ENCODE data around the gene SLC35B3. TPM values are rescaled to one million over a fixed set of nuclear protein-coding genes. Genes with fewer than 3 reads are reported as not detected.
"Not testable (repeated sequence)": the region's sequence is repeated elsewhere in the genome, so short reads cannot be mapped to it uniquely, and the experiment has no call there.

Gene SLC35B3
- polyA plus RNA-seq, 1 donor = 30.1 TPM

DNA sequence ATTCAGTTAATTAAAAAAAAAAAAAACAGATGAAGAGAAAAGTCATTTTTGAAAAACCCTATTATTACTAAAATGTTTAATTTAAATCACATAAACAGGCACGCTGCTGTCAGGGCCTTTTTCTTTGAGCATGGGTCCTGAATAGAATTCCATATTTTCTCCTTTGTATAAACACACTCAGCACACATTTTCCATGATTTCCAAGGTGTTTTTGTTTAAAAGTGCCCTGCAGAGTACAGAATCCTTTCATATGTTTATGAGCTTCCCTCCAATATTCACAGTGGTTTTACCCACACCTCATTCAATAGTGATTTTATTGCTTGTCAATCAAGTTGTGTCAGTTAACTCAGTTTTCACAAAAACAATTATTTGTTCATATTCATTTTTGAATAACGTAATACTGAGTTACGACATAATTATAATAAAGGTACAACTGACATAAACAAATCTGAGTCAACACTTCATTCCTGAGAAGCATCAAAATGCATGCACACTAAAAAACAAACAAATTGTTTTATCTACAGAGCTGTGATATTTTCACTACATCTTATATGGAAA, 15.2 kb downstream of the SLC35B3 start:
- Histone ChIP-seq H3K27me3 (ENCODE audit: control insufficient read depth, insufficient read depth, low read length) (no peaks in the 10 kb centered on the region), H3K9me3 (ENCODE audit: control insufficient read depth, low read depth, low read length) (no peaks in the 10 kb centered on the region), H3K4me3 (ENCODE audit: low read length) (no peak overlapping the region), H3K4me1 (ENCODE audit: control insufficient read depth, insufficient read depth, low read length) (no peaks in the 10 kb centered on the region), H3K36me3 (ENCODE audit: control insufficient read depth, insufficient read depth, low read length) (peaks cover 28% of the 10 kb centered on the region), H3K27ac (ENCODE audit: low read length) (no peak overlapping the region)
- DNase-seq = no peak
- 100% methylated on average over 2 of the region's 3 CpGs for WGBS (ENCODE audit: insufficient coverage, low lambda C conversion rate)

DNA sequence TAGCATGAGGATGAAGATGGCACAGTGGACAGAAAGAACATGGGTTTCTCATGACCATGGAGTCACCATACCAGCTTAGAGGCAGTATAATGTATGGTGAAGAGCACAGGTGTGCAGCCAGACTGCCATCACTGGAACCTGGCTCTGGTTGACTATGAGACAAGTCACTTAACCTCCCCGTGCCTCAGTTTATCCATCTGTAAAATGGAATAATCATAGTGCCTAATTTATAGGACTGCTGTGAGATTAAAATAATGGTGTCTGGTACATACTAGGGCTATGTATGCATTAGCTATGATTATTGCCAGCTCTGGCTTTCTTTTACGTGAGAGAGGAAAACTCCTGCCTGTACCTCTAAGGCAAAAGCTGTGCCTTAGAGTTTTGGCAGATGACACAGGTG, 19.4 kb downstream of the SLC35B3 start:
- H3K4me3 ChIP-seq (ENCODE audit: low read length) = no peak overlapping the region
- peaks cover 41% of the 10 kb centered on the region for H3K36me3 ChIP-seq (ENCODE audit: control insufficient read depth, insufficient read depth, low read length)
- no peaks in the 10 kb centered on the region for H3K27me3 ChIP-seq (ENCODE audit: control insufficient read depth, insufficient read depth, low read length)
- WGBS (ENCODE audit: insufficient coverage, low lambda C conversion rate) = no CpG with 5 or more reads among the region's 2 CpGs
- H3K9me3 ChIP-seq (ENCODE audit: control insufficient read depth, low read depth, low read length) = no peaks in the 10 kb centered on the region
- H3K4me1 ChIP-seq (ENCODE audit: control insufficient read depth, insufficient read depth, low read length) = no peaks in the 10 kb centered on the region
- DNase-seq = no peak
- H3K27ac ChIP-seq (ENCODE audit: low read length) = no peak overlapping the region

DNA sequence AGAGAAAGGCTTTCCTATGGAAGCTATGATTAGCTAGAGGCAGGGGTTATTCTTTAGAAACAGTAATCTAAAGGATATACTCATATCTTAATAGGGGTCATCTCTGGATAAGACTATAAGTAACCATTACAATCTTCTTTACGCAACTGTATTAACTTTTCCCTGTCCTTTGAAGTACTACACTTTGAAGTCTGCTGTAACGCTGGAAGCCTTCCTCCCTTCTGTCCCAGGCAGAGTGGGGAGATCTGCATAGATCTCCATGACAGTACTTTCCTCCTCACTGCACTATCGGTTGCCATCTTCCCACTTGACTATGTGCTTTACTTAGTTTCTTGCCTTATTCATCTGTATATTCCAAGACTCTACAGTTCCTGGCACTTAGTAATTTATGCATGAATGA, 20.1 kb downstream of the SLC35B3 start:
- Histone ChIP-seq H3K9me3 (ENCODE audit: control insufficient read depth, low read depth, low read length) (no peaks in the 10 kb centered on the region), H3K36me3 (ENCODE audit: control insufficient read depth, insufficient read depth, low read length) (peaks cover 41% of the 10 kb centered on the region), H3K4me3 (ENCODE audit: low read length) (no peak overlapping the region), H3K4me1 (ENCODE audit: control insufficient read depth, insufficient read depth, low read length) (no peaks in the 10 kb centered on the region), H3K27me3 (ENCODE audit: control insufficient read depth, insufficient read depth, low read length) (no peaks in the 10 kb centered on the region), H3K27ac (ENCODE audit: low read length) (no peak overlapping the region)
- WGBS (ENCODE audit: insufficient coverage, low lambda C conversion rate) = no CpG with 5 or more reads among the region's 3 CpGs
- no peak for DNase-seq

DNA sequence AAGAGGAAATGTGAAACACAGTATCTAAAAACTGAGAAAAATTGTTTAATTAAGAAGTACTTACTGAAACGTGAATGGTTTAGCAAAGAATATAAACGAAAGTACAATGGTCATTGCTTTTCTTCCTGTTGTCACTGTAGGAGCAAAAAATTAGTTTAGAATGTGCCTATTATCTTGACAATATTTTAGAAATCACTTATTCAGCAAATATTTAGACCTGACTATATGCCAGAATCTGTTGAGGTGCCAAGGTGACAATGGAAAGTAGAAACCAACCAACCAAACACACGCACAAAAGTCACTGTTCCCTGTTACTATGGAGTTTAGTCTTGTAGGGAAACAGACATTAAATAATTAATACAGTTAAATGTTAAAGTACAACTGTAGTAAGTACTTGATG, 20.5 kb downstream of the SLC35B3 start:
- no peaks in the 10 kb centered on the region for H3K9me3 ChIP-seq (ENCODE audit: control insufficient read depth, low read depth, low read length)
- no peaks in the 10 kb centered on the region for H3K4me1 ChIP-seq (ENCODE audit: control insufficient read depth, insufficient read depth, low read length)
- no peaks in the 10 kb centered on the region for H3K27me3 ChIP-seq (ENCODE audit: control insufficient read depth, insufficient read depth, low read length)
- H3K36me3 ChIP-seq (ENCODE audit: control insufficient read depth, insufficient read depth, low read length) = peaks cover 46% of the 10 kb centered on the region
- WGBS (ENCODE audit: insufficient coverage, low lambda C conversion rate) = 100% methylated on average over 1 of the region's 3 CpGs
- DNase-seq = no peak
- H3K4me3 ChIP-seq (ENCODE audit: low read length) = no peak overlapping the region
- no peak overlapping the region for H3K27ac ChIP-seq (ENCODE audit: low read length)

DNA sequence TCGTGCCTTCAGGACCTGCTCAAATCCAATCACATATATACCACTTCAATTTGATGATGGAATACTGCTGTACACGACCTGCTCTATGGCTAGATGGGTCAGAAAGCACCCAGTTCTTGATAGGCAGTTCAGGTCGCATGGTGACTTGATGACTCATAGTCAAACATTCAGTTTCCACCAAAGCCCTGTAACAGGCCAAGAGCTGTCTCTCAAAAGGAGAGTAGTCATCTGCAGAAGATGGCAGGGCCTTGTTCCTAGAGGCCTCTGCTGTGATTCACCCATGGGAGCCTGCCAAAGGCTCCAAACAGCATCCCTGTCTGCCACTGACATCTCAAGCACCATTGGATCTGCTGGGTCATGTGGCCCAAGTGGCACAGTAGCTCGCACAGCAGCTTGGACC, 29.4 kb downstream of the SLC35B3 start:
- H3K27me3 ChIP-seq (ENCODE audit: control insufficient read depth, insufficient read depth, low read length); H3K27ac ChIP-seq (ENCODE audit: low read length); DNase-seq; H3K9me3 ChIP-seq (ENCODE audit: control insufficient read depth, low read depth, low read length); H3K4me1 ChIP-seq (ENCODE audit: control insufficient read depth, insufficient read depth, low read length); H3K4me3 ChIP-seq (ENCODE audit: low read length): not testable (repeated sequence)
- no CpG with 5 or more reads among the region's 4 CpGs for WGBS (ENCODE audit: insufficient coverage, low lambda C conversion rate)
- H3K36me3 ChIP-seq (ENCODE audit: control insufficient read depth, insufficient read depth, low read length) = peaks cover 11% of the 10 kb centered on the region

DNA sequence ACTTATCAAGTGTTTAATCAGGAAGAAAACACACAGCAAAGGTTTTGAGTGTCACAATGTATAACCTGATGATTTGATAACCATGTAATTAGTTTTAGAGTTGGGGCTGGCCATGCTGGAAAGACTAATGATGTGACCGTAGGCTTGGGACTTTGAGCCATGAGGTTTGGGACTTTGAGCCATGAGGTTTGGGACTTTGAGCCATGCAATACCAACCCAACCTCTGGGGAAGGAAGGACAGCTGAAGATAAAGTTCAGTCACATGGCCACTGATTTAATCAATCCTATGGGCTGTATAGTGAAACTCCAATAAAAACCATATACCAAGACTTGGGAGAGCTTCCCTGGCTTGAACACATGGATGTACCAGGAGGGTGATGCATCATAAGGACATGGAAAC, 32.8 kb downstream of the SLC35B3 start:
- WGBS (ENCODE audit: insufficient coverage, low lambda C conversion rate) = no CpG with 5 or more reads among the region's 1 CpG
- no peaks in the 10 kb centered on the region for H3K9me3 ChIP-seq (ENCODE audit: control insufficient read depth, low read depth, low read length)
- H3K27me3 ChIP-seq (ENCODE audit: control insufficient read depth, insufficient read depth, low read length) = no peaks in the 10 kb centered on the region
- no peak overlapping the region for H3K27ac ChIP-seq (ENCODE audit: low read length)
- no peaks in the 10 kb centered on the region for H3K4me1 ChIP-seq (ENCODE audit: control insufficient read depth, insufficient read depth, low read length)
- no peak overlapping the region for H3K4me3 ChIP-seq (ENCODE audit: low read length)
- H3K36me3 ChIP-seq (ENCODE audit: control insufficient read depth, insufficient read depth, low read length) = no peaks in the 10 kb centered on the region
- no peak for DNase-seq

DNA sequence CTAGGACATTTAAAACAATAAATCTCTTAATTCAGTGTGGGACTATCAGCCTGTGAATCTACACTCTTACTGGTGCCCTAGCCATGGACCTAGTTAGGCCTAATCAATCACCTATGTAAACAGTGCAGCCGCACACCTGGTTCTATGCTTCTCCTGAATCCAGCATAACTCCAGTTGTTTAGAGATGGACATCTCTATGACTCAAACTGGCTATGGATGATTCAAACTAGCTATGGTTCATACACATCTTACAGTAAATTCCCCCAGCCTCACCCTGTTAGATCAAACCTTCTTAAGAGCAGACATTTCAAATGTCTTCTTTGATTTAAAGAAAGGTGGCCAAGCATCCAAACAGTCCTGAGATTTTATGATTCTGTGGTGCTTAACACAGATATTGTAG, 34.7 kb downstream of the SLC35B3 start:
- no peaks in the 10 kb centered on the region for H3K36me3 ChIP-seq (ENCODE audit: control insufficient read depth, insufficient read depth, low read length)
- no peak for DNase-seq
- H3K4me1 ChIP-seq (ENCODE audit: control insufficient read depth, insufficient read depth, low read length) = no peaks in the 10 kb centered on the region
- no peak overlapping the region for H3K27ac ChIP-seq (ENCODE audit: low read length)
- WGBS (ENCODE audit: insufficient coverage, low lambda C conversion rate) = 14% methylated on average over 1 of the region's 1 CpG
- no peaks in the 10 kb centered on the region for H3K27me3 ChIP-seq (ENCODE audit: control insufficient read depth, insufficient read depth, low read length)
- H3K4me3 ChIP-seq (ENCODE audit: low read length) = no peak overlapping the region
- no peaks in the 10 kb centered on the region for H3K9me3 ChIP-seq (ENCODE audit: control insufficient read depth, low read depth, low read length)

DNA sequence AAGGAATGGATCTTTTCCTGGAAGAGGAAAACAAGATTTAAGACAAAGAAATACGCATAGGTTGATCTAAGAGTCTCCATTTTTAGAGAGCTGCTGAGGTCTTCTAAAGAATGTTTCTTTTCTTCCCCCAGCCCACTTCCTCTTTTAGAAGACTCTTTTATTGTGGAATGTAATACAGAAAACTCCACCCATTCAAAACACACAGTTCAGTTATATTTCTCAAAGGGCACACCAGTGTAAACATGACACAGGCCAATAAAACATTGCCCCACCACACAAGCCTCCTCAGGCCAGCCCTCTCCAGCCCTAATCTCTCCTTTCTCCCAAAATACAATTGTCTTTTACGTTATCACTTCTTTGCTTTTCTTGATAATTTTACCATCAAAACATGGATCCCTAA, 42.8 kb downstream of the SLC35B3 start:
- DNase-seq = peak; percentile 9 to 25
- no peaks in the 10 kb centered on the region for H3K4me1 ChIP-seq (ENCODE audit: control insufficient read depth, insufficient read depth, low read length)
- H3K9me3 ChIP-seq (ENCODE audit: control insufficient read depth, low read depth, low read length) = no peaks in the 10 kb centered on the region
- H3K27me3 ChIP-seq (ENCODE audit: control insufficient read depth, insufficient read depth, low read length) = no peaks in the 10 kb centered on the region
- H3K36me3 ChIP-seq (ENCODE audit: control insufficient read depth, insufficient read depth, low read length) = no peaks in the 10 kb centered on the region
- WGBS (ENCODE audit: insufficient coverage, low lambda C conversion rate) = 33% methylated on average over 1 of the region's 2 CpGs
- no peak overlapping the region for H3K27ac ChIP-seq (ENCODE audit: low read length)
- H3K4me3 ChIP-seq (ENCODE audit: low read length) = no peak overlapping the region

DNA sequence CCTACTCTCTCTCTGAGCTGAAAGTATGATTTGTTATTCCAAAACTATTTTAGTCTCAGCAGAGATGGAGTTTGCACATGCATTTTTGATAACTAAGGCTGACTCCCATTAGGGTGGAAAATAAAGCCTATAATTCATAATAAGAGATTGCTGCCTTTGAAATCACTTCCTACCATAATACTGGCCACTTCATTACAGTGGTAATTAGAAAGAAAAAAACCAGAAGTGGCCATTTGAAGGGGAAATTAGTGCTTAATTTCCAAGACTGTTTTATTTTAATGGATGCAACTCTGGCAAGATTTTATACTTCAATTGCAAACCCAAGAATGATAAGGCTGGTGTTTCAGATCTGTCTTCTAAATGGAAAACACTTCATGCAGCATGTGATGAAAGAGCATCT, 43.4 kb downstream of the SLC35B3 start:
- H3K36me3 ChIP-seq (ENCODE audit: control insufficient read depth, insufficient read depth, low read length) = no peaks in the 10 kb centered on the region
- no peaks in the 10 kb centered on the region for H3K4me1 ChIP-seq (ENCODE audit: control insufficient read depth, insufficient read depth, low read length)
- no peak overlapping the region for H3K27ac ChIP-seq (ENCODE audit: low read length)
- H3K4me3 ChIP-seq (ENCODE audit: low read length) = no peak overlapping the region
- no peak for DNase-seq
- H3K9me3 ChIP-seq (ENCODE audit: control insufficient read depth, low read depth, low read length) = no peaks in the 10 kb centered on the region
- H3K27me3 ChIP-seq (ENCODE audit: control insufficient read depth, insufficient read depth, low read length) = no peaks in the 10 kb centered on the region

DNA sequence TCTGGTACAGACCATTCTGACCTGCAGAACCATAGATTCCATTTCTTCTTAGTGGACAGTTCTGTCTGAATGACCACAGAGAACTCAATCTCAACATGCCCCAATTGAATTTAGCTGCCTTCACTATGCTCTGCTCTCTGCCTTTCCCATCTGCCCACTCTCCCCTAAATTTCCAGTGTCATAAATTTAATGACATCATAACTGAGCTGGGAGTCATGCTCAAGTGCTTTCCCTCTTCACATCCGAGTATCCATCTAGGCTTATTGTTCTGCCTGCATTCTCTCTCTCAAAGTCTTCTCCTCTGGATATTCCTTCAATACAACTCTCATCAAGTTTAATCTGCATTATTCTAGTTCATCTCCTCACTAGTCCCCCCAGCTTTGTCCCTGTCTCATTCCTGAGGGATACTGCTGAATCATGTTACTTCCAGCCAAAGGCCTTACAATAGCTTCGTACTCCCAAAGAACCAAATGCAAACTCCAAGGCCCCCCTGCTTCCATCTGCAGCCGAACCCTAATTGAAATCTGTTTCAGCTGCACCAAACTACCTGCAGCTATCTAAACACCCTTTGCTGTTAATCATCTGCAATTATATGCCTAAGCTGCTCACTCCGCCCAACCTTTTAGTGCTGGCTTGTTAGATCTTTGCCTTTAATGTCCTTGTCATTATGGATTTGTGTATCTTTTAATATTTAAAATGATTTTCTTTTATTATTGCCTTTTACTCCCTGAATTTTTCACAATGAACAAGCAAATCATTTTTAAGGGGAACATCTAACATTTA, 46.1 kb downstream of the SLC35B3 start:
- H3K4me1 ChIP-seq (ENCODE audit: control insufficient read depth, insufficient read depth, low read length) = no peaks in the 10 kb centered on the region
- no peaks in the 10 kb centered on the region for H3K9me3 ChIP-seq (ENCODE audit: control insufficient read depth, low read depth, low read length)
- H3K36me3 ChIP-seq (ENCODE audit: control insufficient read depth, insufficient read depth, low read length) = no peaks in the 10 kb centered on the region
- no peaks in the 10 kb centered on the region for H3K27me3 ChIP-seq (ENCODE audit: control insufficient read depth, insufficient read depth, low read length)
- no peak overlapping the region for H3K27ac ChIP-seq (ENCODE audit: low read length)
- WGBS (ENCODE audit: insufficient coverage, low lambda C conversion rate) = 83% methylated on average over 2 of the region's 4 CpGs
- no peak overlapping the region for H3K4me3 ChIP-seq (ENCODE audit: low read length)
- DNase-seq = no peak

DNA sequence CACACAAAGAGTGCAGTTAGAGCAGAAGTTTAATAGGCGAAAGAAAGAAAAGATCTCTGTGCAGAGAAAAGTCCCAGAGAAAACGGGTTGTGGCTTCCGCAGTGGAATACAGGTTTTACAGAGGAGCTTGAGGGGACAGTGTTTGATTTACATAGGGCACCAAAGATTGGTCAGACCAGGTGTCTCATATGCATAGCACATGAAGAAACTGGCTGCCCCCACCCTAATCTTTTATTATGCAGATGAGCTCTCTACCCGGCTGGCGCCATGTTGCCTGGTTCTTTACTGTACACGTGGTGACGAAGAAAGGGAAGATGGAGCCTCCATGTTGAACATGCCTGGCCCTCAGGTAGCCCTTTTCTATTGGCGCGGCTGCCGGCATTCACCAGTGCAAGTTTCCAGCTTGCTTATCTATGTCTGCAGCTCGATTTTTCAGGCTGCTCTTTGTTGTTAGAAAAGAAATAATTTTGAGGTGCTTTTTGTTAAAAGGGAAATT, 47.4 kb downstream of the SLC35B3 start:
- Histone ChIP-seq H3K9me3 (ENCODE audit: control insufficient read depth, low read depth, low read length) (no peaks in the 10 kb centered on the region), H3K36me3 (ENCODE audit: control insufficient read depth, insufficient read depth, low read length) (no peaks in the 10 kb centered on the region), H3K27ac (ENCODE audit: low read length) (no peak overlapping the region), H3K4me3 (ENCODE audit: low read length) (no peak overlapping the region), H3K27me3 (ENCODE audit: control insufficient read depth, insufficient read depth, low read length) (no peaks in the 10 kb centered on the region), H3K4me1 (ENCODE audit: control insufficient read depth, insufficient read depth, low read length) (no peaks in the 10 kb centered on the region)
- 100% methylated on average over 1 of the region's 11 CpGs for WGBS (ENCODE audit: insufficient coverage, low lambda C conversion rate)
- no peak for DNase-seq

Data from large intestine (tissue), 3 donors.